ENCODE measurements around the gene ADGRD1. TPM values are rescaled to one million over a fixed set of nuclear protein-coding genes. Genes with fewer than 3 reads are reported as not detected.
A peak's percentile ranks its signal among the peaks of the same experiment; 100 is the strongest.
"Not testable (repeated sequence)": the region's sequence is repeated elsewhere in the genome, so short reads cannot be mapped to it uniquely, and the experiment has no call there.

The ADGRD1 gene
- total RNA-seq, 1 donor from 2014 or later, result 0.08 TPM

DNA sequence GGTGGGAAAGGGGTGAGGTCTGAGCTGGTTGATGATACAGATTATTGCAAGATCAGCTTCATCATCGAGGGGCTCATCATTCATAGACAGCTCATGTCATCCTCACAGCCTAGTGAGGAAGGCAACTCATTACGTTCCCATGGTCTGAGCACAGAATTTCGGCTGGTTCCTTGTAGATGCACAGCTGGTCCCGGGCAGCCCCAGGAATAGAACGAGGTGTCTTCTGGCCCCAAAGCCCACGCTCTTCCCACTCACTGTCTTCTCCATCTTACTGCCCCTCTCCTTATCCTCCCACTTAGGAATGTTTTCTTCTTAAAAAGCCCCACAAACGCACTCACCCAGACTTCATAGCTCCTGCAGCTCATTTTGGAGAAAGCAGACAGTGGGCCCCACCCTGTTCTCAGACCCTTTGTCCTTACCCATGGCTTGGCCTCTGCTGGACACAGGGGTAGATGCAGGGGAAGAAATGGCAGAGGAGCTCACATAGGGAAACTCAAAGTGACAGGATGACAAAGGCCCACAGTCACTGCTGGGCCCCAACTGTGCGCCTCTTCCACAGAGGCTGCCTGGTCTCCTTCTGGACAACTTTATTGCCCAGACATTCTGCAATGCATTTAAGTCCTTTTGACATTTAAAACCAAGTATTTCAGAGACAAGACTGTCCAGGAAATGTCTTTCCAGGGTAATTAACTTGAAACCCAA is 162.2 kb downstream of the ADGRD1 start:
- H3K36me3 ChIP-seq (ENCODE audit: control insufficient read depth, insufficient read depth, low read length), result no peaks in the 10 kb centered on the region
- no peak overlapping the region for H3K4me3 ChIP-seq (ENCODE audit: low read depth, low read length)
- TF ChIP-seq, protein P1, sequence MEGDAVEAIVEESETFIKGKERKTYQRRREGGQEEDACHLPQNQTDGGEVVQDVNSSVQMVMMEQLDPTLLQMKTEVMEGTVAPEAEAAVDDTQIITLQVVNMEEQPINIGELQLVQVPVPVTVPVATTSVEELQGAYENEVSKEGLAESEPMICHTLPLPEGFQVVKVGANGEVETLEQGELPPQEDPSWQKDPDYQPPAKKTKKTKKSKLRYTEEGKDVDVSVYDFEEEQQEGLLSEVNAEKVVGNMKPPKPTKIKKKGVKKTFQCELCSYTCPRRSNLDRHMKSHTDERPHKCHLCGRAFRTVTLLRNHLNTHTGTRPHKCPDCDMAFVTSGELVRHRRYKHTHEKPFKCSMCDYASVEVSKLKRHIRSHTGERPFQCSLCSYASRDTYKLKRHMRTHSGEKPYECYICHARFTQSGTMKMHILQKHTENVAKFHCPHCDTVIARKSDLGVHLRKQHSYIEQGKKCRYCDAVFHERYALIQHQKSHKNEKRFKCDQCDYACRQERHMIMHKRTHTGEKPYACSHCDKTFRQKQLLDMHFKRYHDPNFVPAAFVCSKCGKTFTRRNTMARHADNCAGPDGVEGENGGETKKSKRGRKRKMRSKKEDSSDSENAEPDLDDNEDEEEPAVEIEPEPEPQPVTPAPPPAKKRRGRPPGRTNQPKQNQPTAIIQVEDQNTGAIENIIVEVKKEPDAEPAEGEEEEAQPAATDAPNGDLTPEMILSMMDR (IDR thresholded peaks at IDR 0.05; ENCODE audit: insufficient read depth, low read length, poor library complexity, severe bottlenecking), result no peak
- H3K27me3 ChIP-seq (ENCODE audit: control insufficient read depth, insufficient read depth, low read length), result peaks cover 15% of the 10 kb centered on the region
- no peak for DNase-seq (ENCODE audit: low read depth)

DNA sequence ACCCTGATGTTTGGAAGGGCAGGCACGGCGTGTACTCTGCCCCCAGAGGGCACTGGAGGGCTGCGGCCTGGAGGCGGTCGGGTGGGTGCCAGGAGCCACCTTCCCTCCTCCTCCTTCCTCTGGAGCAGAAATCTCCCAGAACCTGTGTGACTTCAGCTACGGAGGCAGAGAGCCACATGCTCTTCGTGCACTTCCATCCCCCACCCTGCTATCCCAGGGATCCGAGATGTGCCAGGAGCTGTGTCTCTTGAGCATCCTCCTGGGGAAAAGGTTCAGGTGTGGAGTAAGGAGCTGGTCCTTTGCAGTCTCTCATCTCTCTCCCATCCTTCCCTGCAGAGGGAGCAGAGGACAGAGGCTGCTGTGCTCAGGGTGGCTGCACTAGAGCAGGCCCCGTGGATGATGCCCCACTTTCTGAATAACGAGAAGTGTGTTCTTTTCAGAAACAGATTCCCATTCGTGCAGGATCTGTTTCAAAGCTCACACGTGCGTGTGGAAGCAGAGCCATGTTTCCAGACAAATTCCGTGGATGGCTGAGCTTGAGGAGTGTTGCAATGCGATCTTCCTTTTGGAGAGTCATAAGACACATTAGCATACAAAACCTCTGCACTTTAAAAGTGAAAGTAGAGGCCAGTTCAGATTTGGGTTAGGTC is 162.9 kb downstream of the ADGRD1 start:
- Histone ChIP-seq H3K4me3 (ENCODE audit: low read depth, low read length) (no peak overlapping the region), H3K36me3 (ENCODE audit: control insufficient read depth, insufficient read depth, low read length) (no peaks in the 10 kb centered on the region), H3K27me3 (ENCODE audit: control insufficient read depth, insufficient read depth, low read length) (peaks cover 15% of the 10 kb centered on the region)
- no peak for DNase-seq (ENCODE audit: low read depth)
- TF ChIP-seq, protein P1 (IDR thresholded peaks at IDR 0.05; ENCODE audit: insufficient read depth, low read length, poor library complexity, severe bottlenecking), result peak; percentile 38

DNA sequence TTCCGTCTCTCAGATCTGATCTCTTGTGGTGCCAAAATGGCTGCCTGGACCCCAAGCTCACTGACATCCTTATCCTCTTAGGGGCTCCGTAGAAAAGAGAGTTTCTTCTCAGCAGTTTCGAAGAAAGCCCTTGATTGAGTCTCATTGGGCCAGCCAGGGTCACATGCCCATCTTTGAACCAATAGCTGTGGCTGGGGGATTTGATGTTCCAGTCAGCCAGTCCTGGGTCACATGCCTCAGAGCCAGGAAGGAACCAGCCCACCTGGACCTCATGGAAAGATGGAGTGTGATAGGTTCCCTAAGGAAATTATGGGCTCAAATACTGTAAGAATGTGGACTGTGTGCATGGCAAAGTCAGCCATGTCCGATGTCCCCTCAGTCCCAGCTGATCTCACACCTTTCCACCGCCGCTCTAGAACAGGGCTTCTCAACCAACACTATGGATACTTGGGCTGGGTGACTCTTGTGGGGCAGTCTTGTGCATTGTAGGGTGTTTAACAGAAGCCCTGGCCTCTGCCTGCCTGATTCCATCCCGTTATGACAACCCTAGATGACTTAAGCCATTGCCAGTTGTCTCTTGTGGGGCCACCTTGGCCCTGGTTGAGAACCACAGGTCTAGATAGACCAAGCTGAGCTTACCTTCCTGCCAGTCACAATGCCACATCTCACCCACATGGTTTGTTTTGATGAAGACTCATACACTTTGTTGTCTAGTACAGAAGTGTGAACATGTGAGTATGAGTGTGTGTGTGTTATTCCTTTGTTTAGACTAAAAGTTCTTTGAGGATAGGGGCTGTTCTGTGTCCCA is 163.9 kb downstream of the ADGRD1 start:
- Histone ChIP-seq H3K27me3 (ENCODE audit: control insufficient read depth, insufficient read depth, low read length) (peaks cover 15% of the 10 kb centered on the region), H3K4me3 (ENCODE audit: low read depth, low read length) (no peak overlapping the region), H3K36me3 (ENCODE audit: control insufficient read depth, insufficient read depth, low read length) (no peaks in the 10 kb centered on the region)
- DNase-seq (ENCODE audit: low read depth), result no peak
- TF ChIP-seq, protein P1 (IDR thresholded peaks at IDR 0.05; ENCODE audit: insufficient read depth, low read length, poor library complexity, severe bottlenecking), result no peak

DNA sequence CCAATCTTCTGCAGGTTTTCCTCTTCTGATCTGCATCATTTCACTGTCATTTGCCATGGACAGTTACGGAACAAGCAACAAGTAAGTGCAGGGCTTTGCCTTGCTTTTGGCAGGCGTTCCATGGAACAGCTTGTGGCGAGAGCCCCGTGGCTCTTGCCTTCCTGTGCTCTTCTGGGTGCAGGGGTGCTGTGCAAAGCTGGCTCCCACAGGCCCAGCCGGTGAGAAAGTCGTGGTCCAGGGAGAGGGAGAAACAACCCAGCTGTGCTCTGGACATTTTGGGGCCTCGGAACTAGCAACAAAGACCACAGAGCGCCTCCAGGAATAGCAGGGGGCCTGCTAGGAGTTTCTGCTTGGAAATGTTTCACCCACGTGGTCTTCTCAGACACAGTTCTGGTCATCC is 164.7 kb downstream of the ADGRD1 start:
- Histone ChIP-seq H3K4me3 (ENCODE audit: low read depth, low read length) (no peak overlapping the region), H3K27me3 (ENCODE audit: control insufficient read depth, insufficient read depth, low read length) (peaks cover 13% of the 10 kb centered on the region), H3K36me3 (ENCODE audit: control insufficient read depth, insufficient read depth, low read length) (no peaks in the 10 kb centered on the region)
- DNase-seq (ENCODE audit: low read depth), result no peak
- TF ChIP-seq, protein P1 (IDR thresholded peaks at IDR 0.05; ENCODE audit: insufficient read depth, low read length, poor library complexity, severe bottlenecking), result no peak

- DNase-seq (ENCODE audit: low read depth); H3K36me3 ChIP-seq (ENCODE audit: control insufficient read depth, insufficient read depth, low read length); H3K27me3 ChIP-seq (ENCODE audit: control insufficient read depth, insufficient read depth, low read length); H3K4me3 ChIP-seq (ENCODE audit: low read depth, low read length): not testable (repeated sequence)
Observed at GRCh38 chr12:131119345-131119744, 165.6 kb downstream of the ADGRD1 start.

DNA sequence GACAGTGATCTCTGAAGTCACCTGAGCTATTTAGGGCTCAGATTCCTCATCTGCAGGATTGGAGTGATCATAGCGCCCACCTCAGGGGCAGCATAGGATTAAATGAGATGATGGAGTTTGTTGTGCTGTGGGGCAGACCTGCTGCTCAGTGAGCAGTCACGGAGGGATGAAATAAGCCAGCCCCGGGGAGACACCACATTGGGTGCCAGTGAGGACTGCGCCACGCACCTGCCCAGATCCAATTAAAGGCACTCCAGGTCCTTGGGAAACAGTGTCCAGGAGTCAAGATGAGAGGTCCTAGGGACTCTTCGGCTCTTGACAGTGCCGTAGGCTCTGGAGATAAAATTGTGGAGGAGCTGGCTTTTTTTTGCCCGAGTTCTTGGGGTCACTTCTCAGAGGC is 166.2 kb downstream of the ADGRD1 start:
- Histone ChIP-seq H3K4me3 (ENCODE audit: low read depth, low read length) (no peak overlapping the region), H3K36me3 (ENCODE audit: control insufficient read depth, insufficient read depth, low read length) (no peaks in the 10 kb centered on the region), H3K27me3 (ENCODE audit: control insufficient read depth, insufficient read depth, low read length) (peaks cover 8% of the 10 kb centered on the region)
- TF ChIP-seq, protein P1 (IDR thresholded peaks at IDR 0.05; ENCODE audit: insufficient read depth, low read length, poor library complexity, severe bottlenecking), result no peak
- DNase-seq (ENCODE audit: low read depth), result no peak

All from kidney epithelial cell (primary cell).